Loucy (cell line): ENCODE measurements around the gene LRRC47.

Source experiments
- CTCF ChIP-seq: fragments of 200-600 bp; sonication (generic); conservative IDR thresholded peaks from 2 replicates; pipeline ENCODE4 v1.5.1; 2014; ENCODE audit warnings: mild to moderate bottlenecking, antibody characterized with exemption, low read length
- EZH2phosphoT487 ChIP-seq: fragments of 200-600 bp; IDR thresholded peaks from 2 replicates; pipeline ENCODE4 v1.6.1; 2018; ENCODE audit warnings: antibody characterized with exemption, mild to moderate bottlenecking, moderate library complexity, borderline replicate concordance

GRCh38 chr1:3842912-3843311 lies 46.6 kb upstream of the LRRC47 start:
- no peak for TF ChIP-seq CTCF
- no peak for TF ChIP-seq EZH2phosphoT487
